GM13976 (cell line): ENCODE measurements around the gene TMED3.
A peak's percentile ranks its signal among the peaks of the same experiment; 100 is the strongest.

Experiments used
- DNase-seq: peaks from one replicate; pipeline ENCODE4 v3.0.0; 2012; ENCODE audit warnings: low spot score
- CTCF ChIP-seq: IDR thresholded peaks from 2 replicates; pipeline ENCODE4 v1.5.1; 2012; ENCODE audit warnings: borderline replicate concordance, mild to moderate bottlenecking; ENCODE audit not compliant: insufficient read depth; ENCODE audit errors: extremely low read depth, missing control alignments, control extremely low read depth
- in situ Hi-C: fragments of 300-500 bp; cut with MboI; formaldehyde crosslinking; loops from one replicate; pipeline ENCODE4 v1.12.0; 2022; ENCODE audit warnings: low sequenced_read_pairs, mixed read lengths, inconsistent platforms; ENCODE audit not compliant: unreplicated experiment

The TMED3 gene

DNA sequence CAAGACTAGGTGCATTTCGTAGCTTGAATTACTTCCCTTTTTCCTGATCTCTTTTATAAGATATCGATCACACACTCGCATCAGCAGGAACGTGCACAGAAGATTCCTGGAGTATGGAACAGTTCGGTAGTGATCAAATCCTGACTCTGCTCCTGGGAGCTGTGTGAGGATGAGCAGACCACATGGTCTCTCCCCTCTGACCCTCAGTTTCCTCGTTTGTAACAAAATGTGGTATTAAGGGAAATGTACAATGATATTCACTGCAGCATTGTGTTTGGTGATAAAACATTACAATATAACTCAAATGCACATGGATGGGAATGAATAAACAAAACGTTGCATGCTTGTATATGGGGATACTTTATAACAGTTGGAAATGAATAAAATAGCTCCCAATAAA is 26.7 kb downstream of the TMED3 start:
- in situ Hi-C loops: loop anchor here (25.0 kb wide), 2 partner anchors 250 to 500 kb away; no protein-coding TSS in a partner anchor
- no peak for TF ChIP-seq CTCF
- no peak for DNase-seq

DNA sequence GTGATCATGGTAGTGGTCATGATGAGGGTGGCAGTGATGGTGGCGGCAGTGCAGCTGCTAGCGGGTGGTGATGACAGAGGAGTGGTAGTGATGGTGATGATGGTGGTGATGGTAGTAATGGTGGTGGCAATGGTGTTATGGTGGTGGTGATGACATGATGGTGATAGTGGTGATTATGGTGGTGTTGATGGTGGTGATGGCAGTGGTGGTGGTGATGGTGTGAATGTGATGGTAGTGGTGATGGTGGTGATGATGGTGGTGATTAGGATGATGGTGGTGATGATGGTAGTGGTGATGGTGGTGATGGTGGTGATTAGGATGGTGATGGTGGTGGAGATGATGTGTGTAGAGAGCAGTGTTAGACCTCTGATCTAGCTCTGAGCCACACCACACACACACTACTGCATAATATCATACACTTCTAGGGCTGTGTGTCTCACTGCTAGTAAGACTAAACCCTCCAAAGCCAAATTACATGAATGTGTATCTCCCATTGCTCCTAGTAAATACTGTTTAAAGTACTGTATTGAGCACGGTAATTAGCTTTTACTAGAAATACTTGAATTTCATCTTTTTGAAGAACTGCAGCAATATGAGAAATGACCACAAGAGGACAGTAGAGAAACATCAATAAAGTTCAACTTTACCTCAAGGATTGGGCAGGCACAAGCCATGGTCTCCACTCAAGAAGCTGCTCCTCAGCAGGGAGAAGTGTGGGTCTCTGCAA is 28.8 kb downstream of the TMED3 start:
- DNase-seq: peak; percentile 37
- in situ Hi-C loops: loop anchor here (25.0 kb wide), 2 partner anchors 248 to 498 kb away; no protein-coding TSS in a partner anchor
- peak; percentile 30 for TF ChIP-seq CTCF

GRCh38 chr15:79340315-79340602 is 29.3 kb downstream of the TMED3 start:
- in situ Hi-C loops: loop anchor here (25.0 kb wide), 2 partner anchors 247 to 497 kb away; no protein-coding TSS in a partner anchor
- no peak for DNase-seq

GRCh38 chr15:79341396-79341795 is 30.5 kb downstream of the TMED3 start:
- in situ Hi-C loops: loop anchor here (25.0 kb wide), 2 partner anchors 246 to 496 kb away; no protein-coding TSS in a partner anchor
- DNase-seq: no peak
- TF ChIP-seq CTCF: no peak

More at GRCh38 chr15:79340315-79340602, 29.3 kb downstream of the TMED3 start:
- TF ChIP-seq CTCF: no peak

DNA sequence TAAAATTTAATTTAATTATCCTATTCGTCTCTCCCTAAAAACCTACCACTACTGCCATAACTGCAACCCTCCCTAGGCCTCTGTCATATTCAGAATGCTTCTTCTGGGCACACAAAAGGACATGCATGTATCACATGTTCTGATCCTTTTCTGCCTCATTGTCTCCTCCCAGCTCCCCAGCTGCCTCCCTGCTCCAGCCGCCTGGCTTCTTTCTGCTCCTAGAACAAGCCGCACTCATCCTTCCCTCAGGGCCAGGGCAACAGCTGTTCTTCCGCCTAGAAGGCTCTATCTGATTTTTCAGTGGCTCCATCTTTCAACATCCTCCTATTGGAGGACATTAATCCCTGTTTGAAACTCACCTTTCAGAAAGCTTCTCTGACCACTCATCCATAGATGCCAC is 38.6 kb downstream of the TMED3 start:
- in situ Hi-C loops: loop anchor here (25.0 kb wide), 2 partner anchors 238 to 488 kb away; no protein-coding TSS in a partner anchor

GRCh38 chr15:79352206-79352605 is 41.3 kb downstream of the TMED3 start:
- DNase-seq: no peak
- TF ChIP-seq CTCF: no peak
- in situ Hi-C loops: no loop called here

More for the DNA sequence above, 38.6 kb downstream of the TMED3 start:
- no peak for DNase-seq
- no peak for TF ChIP-seq CTCF

GRCh38 chr15:79357566-79357965 is 46.7 kb downstream of the TMED3 start:
- in situ Hi-C loops: no loop called here
- DNase-seq: no peak
- TF ChIP-seq CTCF: no peak
